Mammary epithelial cell (primary cell): ENCODE measurements around the gene MARS1.

Source experiments
- EZH2 ChIP-seq: IDR thresholded peaks from 2 replicates; pipeline ENCODE4 v1.6.1; 2012; ENCODE audit warnings: low read length, inconsistent platforms, borderline replicate concordance
- TF ChIP-seq, protein P1 (sequence below), 2 donors: IDR thresholded peaks in 1 of 2; conservative IDR thresholded peaks in 1 of 2; 2 replicates each; pipeline ENCODE4 v1.5.1; 2011 to 2012; ENCODE audit warnings: inconsistent platforms in 2 of 2, low read length in 2 of 2, mild to moderate bottlenecking in 2 of 2, control low read depth in 1 of 2, low read depth in 1 of 2; ENCODE audit not compliant: insufficient read depth in 1 of 2; ENCODE audit errors: extremely low read depth in 1 of 2

DNA sequence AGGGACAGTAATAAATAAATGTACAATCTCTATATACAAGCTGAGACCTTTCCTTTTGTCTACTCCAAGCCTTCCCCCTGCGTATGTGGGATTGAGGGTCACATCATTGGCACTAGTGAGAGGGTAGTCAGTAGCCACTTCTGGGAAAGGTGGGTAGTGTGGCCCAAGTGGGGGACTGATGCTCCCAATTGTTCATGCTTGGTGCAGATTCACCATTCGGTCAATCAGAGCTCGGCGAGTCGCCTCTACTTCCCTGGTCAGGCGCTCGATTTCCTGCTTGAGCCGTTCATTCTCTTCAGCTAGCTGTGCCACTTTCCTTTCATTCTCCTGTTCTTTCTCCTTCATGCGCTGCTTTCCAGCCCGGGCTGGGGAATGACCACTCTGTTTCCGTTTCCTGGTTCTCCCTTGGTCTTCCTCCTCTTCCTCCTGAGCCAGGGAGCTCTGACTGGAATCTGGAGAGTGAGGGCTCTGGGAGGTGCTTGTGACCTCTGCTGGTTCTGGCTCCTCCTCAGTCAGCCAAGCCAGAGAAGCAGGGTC lies 28.8 kb downstream of the MARS1 start:
- TF ChIP-seq, protein P1, sequence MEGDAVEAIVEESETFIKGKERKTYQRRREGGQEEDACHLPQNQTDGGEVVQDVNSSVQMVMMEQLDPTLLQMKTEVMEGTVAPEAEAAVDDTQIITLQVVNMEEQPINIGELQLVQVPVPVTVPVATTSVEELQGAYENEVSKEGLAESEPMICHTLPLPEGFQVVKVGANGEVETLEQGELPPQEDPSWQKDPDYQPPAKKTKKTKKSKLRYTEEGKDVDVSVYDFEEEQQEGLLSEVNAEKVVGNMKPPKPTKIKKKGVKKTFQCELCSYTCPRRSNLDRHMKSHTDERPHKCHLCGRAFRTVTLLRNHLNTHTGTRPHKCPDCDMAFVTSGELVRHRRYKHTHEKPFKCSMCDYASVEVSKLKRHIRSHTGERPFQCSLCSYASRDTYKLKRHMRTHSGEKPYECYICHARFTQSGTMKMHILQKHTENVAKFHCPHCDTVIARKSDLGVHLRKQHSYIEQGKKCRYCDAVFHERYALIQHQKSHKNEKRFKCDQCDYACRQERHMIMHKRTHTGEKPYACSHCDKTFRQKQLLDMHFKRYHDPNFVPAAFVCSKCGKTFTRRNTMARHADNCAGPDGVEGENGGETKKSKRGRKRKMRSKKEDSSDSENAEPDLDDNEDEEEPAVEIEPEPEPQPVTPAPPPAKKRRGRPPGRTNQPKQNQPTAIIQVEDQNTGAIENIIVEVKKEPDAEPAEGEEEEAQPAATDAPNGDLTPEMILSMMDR (conservative IDR thresholded peaks at IDR 0.05 in 1 of 2, IDR thresholded peaks at IDR 0.05 in 1 of 2; ENCODE audit: extremely low read depth in 1 of 2, insufficient read depth in 1 of 2, low read depth in 1 of 2, low read length in 2 of 2), result no peak
- TF ChIP-seq EZH2, result no peak
